ENCODE measurements around the gene MRPL30. TPM values are rescaled to one million over a fixed set of nuclear protein-coding genes. Genes with fewer than 3 reads are reported as not detected.

The MRPL30 gene
- total RNA-seq, 1 experiment from 2014 or later: 25.6 TPM

DNA sequence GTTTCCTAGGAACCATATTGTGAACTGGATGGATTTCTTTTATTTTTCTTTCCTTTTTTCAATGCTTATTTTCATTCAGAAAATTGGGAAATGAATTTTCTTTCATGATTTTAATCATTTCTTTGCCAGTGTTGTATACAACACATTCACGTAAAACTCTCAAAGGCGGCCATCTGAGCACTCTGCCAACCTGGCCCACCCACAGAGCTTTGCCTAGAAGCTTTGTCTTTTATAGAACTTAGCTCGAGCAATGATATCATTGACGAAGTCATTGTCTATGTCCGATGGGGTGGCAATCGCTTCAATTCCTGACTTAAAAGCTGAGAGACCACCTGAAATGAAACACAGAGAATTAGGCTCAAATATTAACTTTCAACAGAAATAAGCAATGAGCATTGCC is 61.2 kb downstream of the MRPL30 start:
- Histone ChIP-seq H3K9me3 (ENCODE audit: control insufficient read depth, insufficient read depth, low read depth, low read length) (no peaks in the 10 kb centered on the region), H3K36me3 (ENCODE audit: control insufficient read depth, insufficient read depth, low read length) (no peaks in the 10 kb centered on the region), H3K27me3 (ENCODE audit: control insufficient read depth, insufficient read depth, low read length) (no peaks in the 10 kb centered on the region; the same call in 1 of the 2 replicates), H3K4me3 (ENCODE audit: low read depth in 2 of 2, low read length in 2 of 2) (no peak overlapping the region), H3K27ac (ENCODE audit: low read length) (no peak overlapping the region), H3K4me1 (ENCODE audit: control insufficient read depth, insufficient read depth, low read length) (no peaks in the 10 kb centered on the region)
- no peak for DNase-seq (ENCODE audit: low read depth, low spot score)
- intact Hi-C loops (cut with micrococcal nuclease; ENCODE audit: unreplicated experiment) (no loop called here), in situ Hi-C loops (cut with HindIII; ENCODE audit: low pct_unique_long_range_greater_than_20kb, low sequenced_read_pairs) (no loop called here)
- POLR2A ChIA-PET: no interaction called here
- BruUV-seq (replicated peaks): no TSS peak
- no peak for ATAC-seq
- CTCF ChIA-PET: no interaction called here
- TF ChIP-seq, protein P1, sequence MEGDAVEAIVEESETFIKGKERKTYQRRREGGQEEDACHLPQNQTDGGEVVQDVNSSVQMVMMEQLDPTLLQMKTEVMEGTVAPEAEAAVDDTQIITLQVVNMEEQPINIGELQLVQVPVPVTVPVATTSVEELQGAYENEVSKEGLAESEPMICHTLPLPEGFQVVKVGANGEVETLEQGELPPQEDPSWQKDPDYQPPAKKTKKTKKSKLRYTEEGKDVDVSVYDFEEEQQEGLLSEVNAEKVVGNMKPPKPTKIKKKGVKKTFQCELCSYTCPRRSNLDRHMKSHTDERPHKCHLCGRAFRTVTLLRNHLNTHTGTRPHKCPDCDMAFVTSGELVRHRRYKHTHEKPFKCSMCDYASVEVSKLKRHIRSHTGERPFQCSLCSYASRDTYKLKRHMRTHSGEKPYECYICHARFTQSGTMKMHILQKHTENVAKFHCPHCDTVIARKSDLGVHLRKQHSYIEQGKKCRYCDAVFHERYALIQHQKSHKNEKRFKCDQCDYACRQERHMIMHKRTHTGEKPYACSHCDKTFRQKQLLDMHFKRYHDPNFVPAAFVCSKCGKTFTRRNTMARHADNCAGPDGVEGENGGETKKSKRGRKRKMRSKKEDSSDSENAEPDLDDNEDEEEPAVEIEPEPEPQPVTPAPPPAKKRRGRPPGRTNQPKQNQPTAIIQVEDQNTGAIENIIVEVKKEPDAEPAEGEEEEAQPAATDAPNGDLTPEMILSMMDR (IDR thresholded peaks at IDR 0.05): no peak
- no peak for TF ChIP-seq TCF7L2 (IDR thresholded peaks at IDR 0.05; ENCODE audit: low read depth, low read length)
- no peak for TF ChIP-seq POLR2AphosphoS5 (IDR thresholded peaks at IDR 0.05; ENCODE audit: low read depth, low read length)
- no peak for TF ChIP-seq SIN3A (IDR thresholded peaks at IDR 0.05; ENCODE audit: borderline replicate concordance, insufficient read depth, low read depth, low read length)
- TF ChIP-seq, protein P2, sequence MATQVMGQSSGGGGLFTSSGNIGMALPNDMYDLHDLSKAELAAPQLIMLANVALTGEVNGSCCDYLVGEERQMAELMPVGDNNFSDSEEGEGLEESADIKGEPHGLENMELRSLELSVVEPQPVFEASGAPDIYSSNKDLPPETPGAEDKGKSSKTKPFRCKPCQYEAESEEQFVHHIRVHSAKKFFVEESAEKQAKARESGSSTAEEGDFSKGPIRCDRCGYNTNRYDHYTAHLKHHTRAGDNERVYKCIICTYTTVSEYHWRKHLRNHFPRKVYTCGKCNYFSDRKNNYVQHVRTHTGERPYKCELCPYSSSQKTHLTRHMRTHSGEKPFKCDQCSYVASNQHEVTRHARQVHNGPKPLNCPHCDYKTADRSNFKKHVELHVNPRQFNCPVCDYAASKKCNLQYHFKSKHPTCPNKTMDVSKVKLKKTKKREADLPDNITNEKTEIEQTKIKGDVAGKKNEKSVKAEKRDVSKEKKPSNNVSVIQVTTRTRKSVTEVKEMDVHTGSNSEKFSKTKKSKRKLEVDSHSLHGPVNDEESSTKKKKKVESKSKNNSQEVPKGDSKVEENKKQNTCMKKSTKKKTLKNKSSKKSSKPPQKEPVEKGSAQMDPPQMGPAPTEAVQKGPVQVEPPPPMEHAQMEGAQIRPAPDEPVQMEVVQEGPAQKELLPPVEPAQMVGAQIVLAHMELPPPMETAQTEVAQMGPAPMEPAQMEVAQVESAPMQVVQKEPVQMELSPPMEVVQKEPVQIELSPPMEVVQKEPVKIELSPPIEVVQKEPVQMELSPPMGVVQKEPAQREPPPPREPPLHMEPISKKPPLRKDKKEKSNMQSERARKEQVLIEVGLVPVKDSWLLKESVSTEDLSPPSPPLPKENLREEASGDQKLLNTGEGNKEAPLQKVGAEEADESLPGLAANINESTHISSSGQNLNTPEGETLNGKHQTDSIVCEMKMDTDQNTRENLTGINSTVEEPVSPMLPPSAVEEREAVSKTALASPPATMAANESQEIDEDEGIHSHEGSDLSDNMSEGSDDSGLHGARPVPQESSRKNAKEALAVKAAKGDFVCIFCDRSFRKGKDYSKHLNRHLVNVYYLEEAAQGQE (IDR thresholded peaks at IDR 0.05; ENCODE audit: insufficient read depth in 1 of 2, low read depth in 2 of 2, low read length in 1 of 2): no peak

Other genes starting within 250 kb of the MRPL30 start
- gene CRACDL, start 245.0 kb upstream of the MRPL30 start, total RNA-seq (2021; ENCODE audit: unreplicated experiment): 2.4 TPM
- 1.5 TPM for gene C2orf15, start 39.5 kb upstream of the MRPL30 start, total RNA-seq (2021; ENCODE audit: unreplicated experiment)
- 7.5 TPM for gene TSGA10, start 26.2 kb upstream of the MRPL30 start, total RNA-seq (2021; ENCODE audit: unreplicated experiment)
- 9.0 TPM for gene LIPT1, start 26.2 kb upstream of the MRPL30 start, total RNA-seq (2021; ENCODE audit: unreplicated experiment)
- 36.0 TPM for gene MITD1, start 126 bp upstream of the MRPL30 start, total RNA-seq (2021; ENCODE audit: unreplicated experiment)
- not detected for gene LYG2, start 74.5 kb downstream of the MRPL30 start, total RNA-seq (2021; ENCODE audit: unreplicated experiment)
- gene LYG1, start 120.0 kb downstream of the MRPL30 start, total RNA-seq (2021; ENCODE audit: unreplicated experiment): 0.23 TPM
- 47.0 TPM for gene TXNDC9, start 155.1 kb downstream of the MRPL30 start, total RNA-seq (2021; ENCODE audit: unreplicated experiment)
- 49.0 TPM for gene EIF5B, start 156.2 kb downstream of the MRPL30 start, total RNA-seq (2021; ENCODE audit: unreplicated experiment)